GM13977 (cell line): ENCODE measurements around the gene SSBP4.

Experiments used
- DNase-seq: peaks from one replicate; pipeline ENCODE4 v3.0.0; 2012; ENCODE audit warnings: low spot score
- CTCF ChIP-seq: IDR thresholded peaks from 2 replicates; pipeline ENCODE4 v1.5.1; 2012; ENCODE audit warnings: mild to moderate bottlenecking, control low read depth; ENCODE audit not compliant: insufficient read depth; ENCODE audit errors: extremely low read depth, missing control alignments
- in situ Hi-C: fragments of 300-500 bp; cut with MboI; formaldehyde crosslinking; loops from one replicate; pipeline ENCODE4 v1.12.0; 2022; ENCODE audit warnings: low sequenced_read_pairs, low pct_unique_long_range_greater_than_20kb, mixed read lengths, inconsistent platforms; ENCODE audit not compliant: unreplicated experiment

SSBP4 gene

GRCh38 chr19:18461471-18461870 lies 42.3 kb downstream of the SSBP4 start:
- DNase-seq = no peak
- in situ Hi-C loops = no loop called here
- TF ChIP-seq CTCF = no peak

GRCh38 chr19:18464646-18465045 lies 45.4 kb downstream of the SSBP4 start:
- in situ Hi-C loops = no loop called here
- TF ChIP-seq CTCF = no peak
- DNase-seq = no peak

- no peak for DNase-seq
- no peak for TF ChIP-seq CTCF
- in situ Hi-C loops = no loop called here
Measured at GRCh38 chr19:18465214-18465963, 46.2 kb downstream of the SSBP4 start.

GRCh38 chr19:18465964-18466339 lies 46.8 kb downstream of the SSBP4 start:
- TF ChIP-seq CTCF = no peak
- in situ Hi-C loops = no loop called here
- DNase-seq = no peak

- TF ChIP-seq CTCF = no peak
- no peak for DNase-seq
- in situ Hi-C loops = no loop called here
Measured at GRCh38 chr19:18466354-18466753, 47.2 kb downstream of the SSBP4 start.

GRCh38 chr19:18467978-18468377 lies 48.8 kb downstream of the SSBP4 start:
- DNase-seq = no peak
- in situ Hi-C loops = no loop called here
- no peak for TF ChIP-seq CTCF
